ENCODE data around the gene ST8SIA6. TPM values are rescaled to one million over a fixed set of nuclear protein-coding genes. Genes with fewer than 3 reads are reported as not detected.

ST8SIA6 gene
- total and polyA plus RNA-seq, 9 of the 15 experiments (the other 6 are each of a cell fraction or from before 2014, with no cell fraction given), result 0.69 to 6.7 (median 5.0) TPM

DNA sequence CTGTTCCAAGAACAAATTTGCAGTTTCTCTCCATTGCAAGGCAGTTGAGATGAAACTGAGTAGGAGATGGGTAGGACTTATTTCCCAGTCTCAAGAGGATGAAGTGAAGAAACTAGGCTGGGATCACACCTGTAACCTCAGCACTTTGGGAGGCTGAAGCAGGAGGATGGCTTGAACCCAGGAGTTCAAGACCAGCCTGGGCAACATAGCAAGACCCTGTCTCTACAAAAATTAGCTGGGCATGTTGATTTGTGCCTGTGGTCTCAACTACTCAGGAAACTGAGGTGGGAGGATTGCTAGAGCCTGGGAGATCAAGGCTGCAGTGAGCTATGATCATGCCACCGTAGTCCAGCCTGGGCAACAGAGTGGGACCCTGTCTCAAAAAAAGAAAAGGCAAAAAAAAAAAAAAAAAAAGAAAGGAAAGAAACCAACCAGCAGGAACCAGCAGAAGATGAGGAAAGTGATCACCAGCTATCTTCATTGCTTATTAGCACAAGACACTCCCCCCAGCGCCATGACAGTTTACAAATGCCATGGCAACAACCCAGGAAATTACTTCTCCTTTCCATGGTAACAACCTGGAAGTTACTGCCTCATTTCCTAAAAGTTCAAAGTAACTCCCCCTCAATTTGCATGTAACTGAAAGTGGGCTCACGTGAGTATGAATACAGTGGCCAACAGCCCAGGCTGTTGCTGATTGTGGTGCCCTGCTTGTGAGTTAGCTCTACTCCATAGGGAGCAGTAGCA lies 18.3 kb upstream of the ST8SIA6 start (continued):
- TF ChIP-seq MYC (IDR thresholded peaks at IDR 0.05; ENCODE audit: low read depth, low read length), result 0 out of 2 replicates have a peak, but pooled peaks have one; percentile 4
- no peak for TF ChIP-seq MYC (CRISPR knock-in tag; IDR thresholded peaks at IDR 0.05; ENCODE audit: borderline replicate concordance, low read depth)
- TF ChIP-seq ZC3H11A (IDR thresholded peaks at IDR 0.05; ENCODE audit: low read depth, low read length), result no peak
- TF ChIP-seq, protein P1, sequence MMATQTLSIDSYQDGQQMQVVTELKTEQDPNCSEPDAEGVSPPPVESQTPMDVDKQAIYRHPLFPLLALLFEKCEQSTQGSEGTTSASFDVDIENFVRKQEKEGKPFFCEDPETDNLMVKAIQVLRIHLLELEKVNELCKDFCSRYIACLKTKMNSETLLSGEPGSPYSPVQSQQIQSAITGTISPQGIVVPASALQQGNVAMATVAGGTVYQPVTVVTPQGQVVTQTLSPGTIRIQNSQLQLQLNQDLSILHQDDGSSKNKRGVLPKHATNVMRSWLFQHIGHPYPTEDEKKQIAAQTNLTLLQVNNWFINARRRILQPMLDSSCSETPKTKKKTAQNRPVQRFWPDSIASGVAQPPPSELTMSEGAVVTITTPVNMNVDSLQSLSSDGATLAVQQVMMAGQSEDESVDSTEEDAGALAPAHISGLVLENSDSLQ (IDR thresholded peaks at IDR 0.05), result peak; percentile 30
- TF ChIP-seq FOXA1 (IDR thresholded peaks at IDR 0.05; ENCODE audit: borderline replicate concordance), result no peak
- TF ChIP-seq FOXK2 (conservative IDR thresholded peaks at IDR 0.05 in 1 of 2, IDR thresholded peaks at IDR 0.05 in 1 of 2; ENCODE audit: low read depth in 2 of 2), result peak in 1 of 2 experiments; percentile 53; a peak in 1 of 4 replicates
- TF ChIP-seq ETV5 (CRISPR knock-in tag; IDR thresholded peaks at IDR 0.05; ENCODE audit: low read depth), result 0 out of 2 replicates have a peak, but pooled peaks have one; percentile 37
- TF ChIP-seq GABPA (tag; conservative IDR thresholded peaks at IDR 0.05; ENCODE audit: low read depth), result peak; percentile 93
- TF ChIP-seq PTRF (tag; IDR thresholded peaks at IDR 0.05), result no peak
- peak; percentile 68 for TF ChIP-seq HCFC1 (IDR thresholded peaks at IDR 0.05; ENCODE audit: low read depth, low read length)
- TF ChIP-seq ELF1 (tag; IDR thresholded peaks at IDR 0.05), result 0 out of 2 replicates have a peak, but pooled peaks have one; percentile 30
- TF ChIP-seq, protein P2, sequence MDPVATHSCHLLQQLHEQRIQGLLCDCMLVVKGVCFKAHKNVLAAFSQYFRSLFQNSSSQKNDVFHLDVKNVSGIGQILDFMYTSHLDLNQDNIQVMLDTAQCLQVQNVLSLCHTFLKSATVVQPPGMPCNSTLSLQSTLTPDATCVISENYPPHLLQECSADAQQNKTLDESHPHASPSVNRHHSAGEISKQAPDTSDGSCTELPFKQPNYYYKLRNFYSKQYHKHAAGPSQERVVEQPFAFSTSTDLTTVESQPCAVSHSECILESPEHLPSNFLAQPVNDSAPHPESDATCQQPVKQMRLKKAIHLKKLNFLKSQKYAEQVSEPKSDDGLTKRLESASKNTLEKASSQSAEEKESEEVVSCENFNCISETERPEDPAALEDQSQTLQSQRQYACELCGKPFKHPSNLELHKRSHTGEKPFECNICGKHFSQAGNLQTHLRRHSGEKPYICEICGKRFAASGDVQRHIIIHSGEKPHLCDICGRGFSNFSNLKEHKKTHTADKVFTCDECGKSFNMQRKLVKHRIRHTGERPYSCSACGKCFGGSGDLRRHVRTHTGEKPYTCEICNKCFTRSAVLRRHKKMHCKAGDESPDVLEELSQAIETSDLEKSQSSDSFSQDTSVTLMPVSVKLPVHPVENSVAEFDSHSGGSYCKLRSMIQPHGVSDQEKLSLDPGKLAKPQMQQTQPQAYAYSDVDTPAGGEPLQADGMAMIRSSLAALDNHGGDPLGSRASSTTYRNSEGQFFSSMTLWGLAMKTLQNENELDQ (CRISPR knock-in tag; IDR thresholded peaks at IDR 0.05; ENCODE audit: borderline replicate concordance), result no peak
- peak; percentile 40; the same call in 1 of the 2 replicates for TF ChIP-seq ATF7 (IDR thresholded peaks at IDR 0.05)
- TF ChIP-seq EP300 (IDR thresholded peaks at IDR 0.05; ENCODE audit: low read length), result peak; percentile 25
- TF ChIP-seq JUND (IDR thresholded peaks at IDR 0.05; ENCODE audit: borderline replicate concordance, low read depth, low read length), result no peak
- TF ChIP-seq JUND (tag; IDR thresholded peaks at IDR 0.05; ENCODE audit: borderline replicate concordance, low read depth, low read length), result peak; percentile 13; the same call in 1 of the 3 replicates
- TF ChIP-seq ZNF121 (CRISPR knock-in tag; conservative IDR thresholded peaks at IDR 0.05), result peak; percentile 92
- TF ChIP-seq ZNF175 (CRISPR knock-in tag; IDR thresholded peaks at IDR 0.05; ENCODE audit: low read depth), result no peak
- no peak for TF ChIP-seq ZNF263 (CRISPR knock-in tag; IDR thresholded peaks at IDR 0.05; ENCODE audit: borderline replicate concordance)
- peak in 1 of 2 experiments; percentile 89; a peak in 2 of 4 replicates for TF ChIP-seq CSDE1 (IDR thresholded peaks at IDR 0.05)
- TF ChIP-seq NFE2 (IDR thresholded peaks at IDR 0.05; ENCODE audit: low read depth), result 0 out of 2 replicates have a peak, but pooled peaks have one; percentile 11
- TF ChIP-seq CHCHD3 (CRISPR knock-in tag; IDR thresholded peaks at IDR 0.05), result no peak
- TF ChIP-seq ETV6 (IDR thresholded peaks at IDR 0.05; ENCODE audit: borderline replicate concordance in 1 of 2, low read depth in 2 of 2, low read length in 1 of 2), result peak; percentile 67 to 80; a peak in 3 of 4 replicates
- no peak for TF ChIP-seq ETV6 (CRISPR knock-in tag; IDR thresholded peaks at IDR 0.05; ENCODE audit: borderline replicate concordance)
- no peak for TF ChIP-seq NFYB (IDR thresholded peaks at IDR 0.05; ENCODE audit: extremely low read depth, insufficient read length)

Measured in K562 (cell line).